HUES6 (cell line): ENCODE data around the gene NOP56.

Source experiments
- H3K27ac ChIP-seq: 2 replicates; pipeline ENCODE4 v1.7.0; 2013; ENCODE audit warnings: low read depth, mild to moderate bottlenecking, low read length, inconsistent platforms
- H3K27me3 ChIP-seq: 2 replicates; pipeline ENCODE4 v1.6.1; 2013; ENCODE audit warnings: low read length; ENCODE audit not compliant: control insufficient read depth, insufficient read depth
- H3K36me3 ChIP-seq: 2 replicates; pipeline ENCODE4 v1.6.1; 2013; ENCODE audit warnings: low read length; ENCODE audit not compliant: control insufficient read depth, insufficient read depth
- H3K4me1 ChIP-seq: 2 replicates; pipeline ENCODE4 v1.6.1; 2013; ENCODE audit warnings: low read length; ENCODE audit not compliant: control insufficient read depth, insufficient read depth
- H3K4me3 ChIP-seq: 2 replicates; pipeline ENCODE4 v1.5.1; 2013; ENCODE audit warnings: low read depth, low read length
- H3K9ac ChIP-seq: one replicate; pipeline ENCODE4 v1.6.1; 2013; ENCODE audit warnings: mild to moderate bottlenecking, low read length
- H3K9me3 ChIP-seq: 2 replicates; pipeline ENCODE4 v1.6.1; 2013; ENCODE audit warnings: low read depth, low read length; ENCODE audit not compliant: control insufficient read depth, insufficient read depth

NOP56 gene

DNA sequence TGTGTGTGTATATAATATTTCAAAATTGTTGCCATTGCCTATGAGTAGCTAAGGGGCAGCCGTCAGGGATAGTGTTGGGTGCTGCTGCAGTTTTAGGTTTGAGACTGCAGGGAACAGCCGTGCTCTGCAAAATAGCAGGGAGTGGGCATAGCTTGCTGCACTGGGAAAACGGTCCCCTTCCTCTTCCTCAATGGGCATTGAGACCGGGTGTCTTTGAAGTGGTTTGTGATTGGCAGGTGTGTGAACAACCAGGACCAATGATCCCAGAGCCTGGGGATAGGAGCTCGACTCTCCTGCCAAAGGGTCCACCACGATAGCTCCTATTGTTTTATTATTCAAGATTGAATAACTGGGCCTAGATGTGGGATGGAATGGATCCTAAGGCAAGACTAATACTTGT, 35.1 kb downstream of the NOP56 start:
- Histone ChIP-seq H3K4me3 (no peak overlapping the region), H3K9me3 (no peaks in the 10 kb centered on the region), H3K27me3 (peaks cover 73% of the 10 kb centered on the region), H3K4me1 (peaks cover 12% of the 10 kb centered on the region), H3K36me3 (no peaks in the 10 kb centered on the region), H3K27ac (no peak overlapping the region), H3K9ac (no peak overlapping the region)

DNA sequence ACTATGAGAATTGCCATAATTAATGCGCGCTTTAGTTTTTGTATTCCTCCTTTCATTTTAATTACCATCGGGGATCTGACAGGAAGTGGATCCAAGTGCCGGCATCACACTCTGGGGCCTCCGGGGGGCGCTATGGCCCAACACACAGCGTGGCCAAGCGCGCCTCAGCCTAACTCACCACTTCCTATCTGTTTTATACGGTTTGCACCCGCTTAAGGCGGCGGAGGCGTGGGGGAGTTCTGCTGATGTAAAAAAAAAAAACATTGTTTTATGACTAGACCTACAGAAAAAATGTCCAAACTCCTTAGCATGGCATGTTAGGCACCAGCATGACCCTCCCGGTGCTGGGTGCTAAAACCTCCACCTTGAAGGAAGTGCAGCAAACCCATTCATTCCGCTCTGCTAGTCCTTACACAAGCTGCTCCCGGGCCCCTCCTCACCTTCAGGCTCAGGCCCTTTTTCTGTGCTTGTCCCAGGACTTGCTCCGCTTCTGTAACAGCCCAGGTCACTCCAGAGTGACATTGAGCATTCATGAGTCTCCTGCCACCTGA, 35.7 kb downstream of the NOP56 start:
- Histone ChIP-seq H3K4me1 (peaks cover 12% of the 10 kb centered on the region), H3K27ac (no peak overlapping the region), H3K36me3 (no peaks in the 10 kb centered on the region), H3K27me3 (peaks cover 72% of the 10 kb centered on the region), H3K9ac (no peak overlapping the region), H3K9me3 (no peaks in the 10 kb centered on the region), H3K4me3 (peak overlapping the region; percentile 42)

DNA sequence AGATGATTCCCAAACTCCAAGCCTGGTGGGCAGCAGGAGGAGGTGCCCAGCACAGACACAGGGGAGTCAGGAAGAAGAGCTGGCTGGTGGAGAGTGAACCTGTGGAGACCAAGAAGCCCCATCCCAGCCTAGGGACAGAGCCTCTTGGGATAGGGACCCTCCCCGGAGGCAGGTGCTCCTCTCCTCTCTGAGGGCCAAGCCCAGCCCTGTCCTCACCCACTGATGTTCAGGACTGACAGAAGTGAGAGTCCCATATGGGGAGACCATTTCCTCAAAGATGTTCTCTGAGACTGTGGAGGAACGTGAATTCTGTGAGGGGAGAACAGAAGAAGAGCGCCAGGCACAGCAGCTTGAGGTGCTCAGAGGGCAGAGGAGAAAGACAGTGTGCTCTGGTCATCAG, 37.8 kb downstream of the NOP56 start:
- peaks cover 13% of the 10 kb centered on the region for H3K4me1 ChIP-seq
- H3K27ac ChIP-seq: no peak overlapping the region
- H3K9ac ChIP-seq: no peak overlapping the region
- no peaks in the 10 kb centered on the region for H3K36me3 ChIP-seq
- no peaks in the 10 kb centered on the region for H3K9me3 ChIP-seq
- no peak overlapping the region for H3K4me3 ChIP-seq
- H3K27me3 ChIP-seq: peaks cover 88% of the 10 kb centered on the region

DNA sequence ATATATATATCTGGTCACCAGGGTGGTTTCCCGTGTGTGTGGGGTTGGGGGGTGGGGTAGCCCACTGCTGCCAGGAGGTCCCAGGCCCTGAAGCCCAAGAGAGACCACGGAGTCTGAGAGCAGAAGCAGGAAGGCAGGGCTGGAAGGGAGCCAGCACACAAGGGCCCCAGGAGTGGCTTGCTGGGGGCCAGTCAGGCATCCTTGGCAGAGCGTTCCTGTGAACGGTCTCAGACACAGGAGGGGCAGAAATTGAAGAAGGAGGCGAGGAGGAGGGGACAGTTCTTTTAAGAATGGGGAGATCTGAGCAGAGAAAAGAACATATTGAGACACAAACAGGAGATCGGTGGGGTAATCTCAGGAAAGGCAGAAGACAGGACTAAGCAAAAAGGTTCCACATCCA, 38.3 kb downstream of the NOP56 start:
- no peak overlapping the region for H3K27ac ChIP-seq
- no peaks in the 10 kb centered on the region for H3K36me3 ChIP-seq
- H3K4me1 ChIP-seq: peaks cover 18% of the 10 kb centered on the region
- no peak overlapping the region for H3K9ac ChIP-seq
- H3K9me3 ChIP-seq: no peaks in the 10 kb centered on the region
- H3K27me3 ChIP-seq: peaks cover 90% of the 10 kb centered on the region
- H3K4me3 ChIP-seq: no peak overlapping the region

DNA sequence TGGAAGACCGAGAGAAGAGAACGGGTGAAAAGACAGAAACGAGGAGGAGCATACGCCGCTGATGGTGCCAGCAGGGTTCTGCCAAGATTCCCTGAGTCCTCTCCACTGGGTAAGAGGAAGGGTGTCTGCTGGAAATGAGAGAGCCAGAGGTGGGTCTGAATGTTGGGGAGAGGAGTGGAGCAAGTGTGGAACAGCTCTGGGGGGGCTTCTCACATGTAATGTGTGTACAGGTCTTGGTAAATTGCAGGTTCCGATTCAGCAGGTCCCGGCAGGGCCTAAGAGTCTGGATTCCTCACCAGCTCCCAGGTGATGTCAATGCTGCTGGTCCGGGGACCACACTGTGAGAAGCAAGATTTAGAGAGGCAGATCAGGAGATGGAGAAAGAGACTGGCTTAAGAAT, 38.7 kb downstream of the NOP56 start:
- Histone ChIP-seq H3K9ac (no peak overlapping the region), H3K27ac (no peak overlapping the region), H3K27me3 (peaks cover 90% of the 10 kb centered on the region), H3K4me1 (peaks cover 21% of the 10 kb centered on the region), H3K4me3 (no peak overlapping the region), H3K36me3 (no peaks in the 10 kb centered on the region), H3K9me3 (no peaks in the 10 kb centered on the region)

DNA sequence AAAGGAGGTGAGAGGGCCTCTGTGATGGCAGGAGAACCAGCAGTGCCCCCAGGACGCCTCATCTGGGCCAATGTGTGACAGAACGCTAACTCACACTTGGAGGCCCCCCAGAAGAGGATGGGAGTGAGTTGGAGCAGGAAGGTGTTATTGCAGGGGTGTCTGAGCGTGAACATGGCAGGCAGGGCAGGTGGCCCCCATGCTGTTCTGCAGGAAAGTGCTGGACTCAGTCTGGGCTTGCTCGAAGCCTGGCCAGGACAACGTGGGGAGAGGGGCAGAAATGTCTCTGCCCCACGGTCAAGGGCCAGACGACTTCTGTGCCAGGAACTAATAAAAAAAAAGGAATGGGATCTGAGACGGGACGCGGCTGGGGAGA, 39.2 kb downstream of the NOP56 start:
- H3K27ac ChIP-seq: no peak overlapping the region
- H3K4me1 ChIP-seq: peaks cover 21% of the 10 kb centered on the region
- H3K4me3 ChIP-seq: peak overlapping the region; percentile 39
- no peak overlapping the region for H3K9ac ChIP-seq
- H3K36me3 ChIP-seq: no peaks in the 10 kb centered on the region
- peaks cover 90% of the 10 kb centered on the region for H3K27me3 ChIP-seq
- H3K9me3 ChIP-seq: no peaks in the 10 kb centered on the region

DNA sequence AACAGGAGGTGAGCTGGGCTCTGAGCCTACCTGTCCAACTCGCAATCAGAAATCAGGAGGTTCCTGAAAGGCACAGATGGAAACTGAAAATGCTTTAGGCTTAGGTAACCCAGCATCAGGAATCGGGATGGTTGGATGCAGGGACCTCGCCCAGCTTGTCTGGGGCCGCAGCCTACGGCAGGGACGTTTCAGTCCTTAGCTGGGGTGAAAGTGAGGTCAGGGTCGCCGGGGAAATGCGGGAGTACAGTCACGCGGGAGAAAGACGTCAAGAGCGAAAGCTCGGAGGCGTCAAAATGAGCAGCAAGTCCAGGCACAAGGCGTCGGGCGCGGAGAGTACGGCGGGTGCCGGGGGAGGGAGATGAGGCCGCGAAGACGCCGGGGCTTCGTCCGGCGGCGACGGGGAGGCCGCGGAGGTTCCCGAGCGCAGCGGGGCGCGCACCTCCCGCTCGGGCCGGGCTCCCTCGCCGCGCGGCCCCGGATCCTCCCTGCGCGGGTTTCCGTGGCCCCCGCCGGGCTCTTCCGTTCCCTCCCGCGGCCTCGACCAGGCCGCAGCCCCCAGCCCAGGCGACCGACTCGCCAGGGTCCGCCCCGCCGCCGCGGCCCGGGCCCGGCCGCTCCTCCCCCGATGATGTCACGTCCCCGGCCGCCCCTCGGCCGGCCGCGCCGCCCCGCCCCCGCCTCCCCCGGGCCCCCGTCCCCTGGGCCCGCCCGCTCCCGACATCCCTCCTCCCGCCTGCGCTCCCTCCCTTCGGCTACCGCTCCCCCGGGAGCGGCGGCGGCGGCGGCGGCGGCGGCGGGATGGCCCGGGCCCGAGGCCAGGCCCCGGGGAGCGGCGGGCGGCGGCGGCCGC, 39.8 kb downstream of the NOP56 start, which contains the start of gene EBF4:
Gene EBF4, plus strand, starts transcription at position 745 of the 850 bp plus-strand sequence. CDS start 866 bp downstream, outside the sequence.
- Histone ChIP-seq H3K9ac (no peak within 1 kb of the TSS), H3K27ac (no peak within 1 kb of the TSS), H3K27me3 (peaks cover 90% of the 10 kb centered on the region), H3K4me3 (peak within 1 kb of the TSS; percentile 42), H3K36me3 (no peaks in the 10 kb centered on the region), H3K4me1 (peaks cover 21% of the 10 kb centered on the region), H3K9me3 (no peaks in the 10 kb centered on the region)

DNA sequence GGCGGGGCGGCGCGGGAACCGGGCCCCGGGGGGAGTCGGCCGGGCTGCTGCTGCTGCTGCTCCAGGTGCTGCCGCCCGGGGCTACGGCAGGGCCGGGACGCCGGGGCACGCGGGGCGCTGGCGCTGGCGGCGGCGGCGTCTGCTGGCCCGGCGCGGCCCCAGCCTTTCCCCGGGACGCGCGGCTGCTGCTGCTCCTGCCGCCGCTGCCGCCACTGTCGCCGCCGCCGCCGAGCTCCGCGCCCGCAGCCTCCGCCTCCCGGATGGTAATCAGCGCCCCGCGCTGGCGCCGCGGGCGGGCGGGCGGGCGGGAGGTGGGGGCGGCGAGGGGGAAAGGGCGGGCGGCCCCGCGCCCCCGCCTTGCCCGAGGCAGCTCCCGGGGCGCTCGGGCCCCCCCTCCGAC, 40.5 kb downstream of the NOP56 start:
- Histone ChIP-seq H3K36me3 (no peaks in the 10 kb centered on the region), H3K9ac (no peak overlapping the region), H3K4me1 (peaks cover 23% of the 10 kb centered on the region), H3K27ac (no peak overlapping the region), H3K9me3 (no peaks in the 10 kb centered on the region), H3K4me3 (no peak overlapping the region), H3K27me3 (peaks cover 90% of the 10 kb centered on the region)

DNA sequence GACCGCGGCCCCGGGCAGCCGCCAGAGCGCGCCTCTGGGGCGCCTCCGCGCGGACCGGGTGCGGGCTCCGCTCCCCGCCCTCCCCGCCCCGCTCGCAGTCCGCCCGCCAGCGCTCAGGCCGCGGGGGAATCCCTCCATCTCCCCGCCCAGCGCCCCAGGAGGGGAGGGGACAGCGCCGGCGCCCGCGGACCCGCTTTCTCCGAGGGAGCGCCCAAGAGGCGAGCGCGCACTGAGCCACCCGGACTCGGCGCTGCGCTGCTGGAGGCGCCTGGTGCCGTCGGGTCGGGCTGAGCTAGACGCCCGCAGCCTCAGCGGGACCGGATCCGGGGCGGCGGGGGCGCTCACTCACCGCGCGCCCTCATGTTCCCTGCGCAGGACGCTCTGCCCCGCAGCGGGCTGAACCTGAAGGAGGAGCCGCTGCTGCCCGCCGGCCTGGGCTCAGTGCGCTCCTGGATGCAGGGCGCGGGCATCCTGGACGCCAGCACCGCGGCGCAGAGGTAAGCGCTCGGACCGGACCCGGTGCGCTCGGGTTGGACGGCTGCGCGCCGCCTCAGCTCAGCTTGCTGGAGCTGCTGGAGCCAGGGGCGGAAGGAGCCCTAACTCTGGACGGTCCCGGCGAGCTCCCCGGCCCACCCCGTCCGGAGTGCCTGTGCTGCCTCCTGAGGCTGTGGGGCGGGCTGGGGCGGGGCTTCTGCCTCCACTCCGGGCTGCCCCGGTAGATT, 41.0 kb downstream of the NOP56 start:
- H3K4me1 ChIP-seq: peaks cover 19% of the 10 kb centered on the region
- H3K9ac ChIP-seq: no peak overlapping the region
- H3K4me3 ChIP-seq: peak overlapping the region; percentile 42
- H3K27ac ChIP-seq: no peak overlapping the region
- no peaks in the 10 kb centered on the region for H3K9me3 ChIP-seq
- peaks cover 91% of the 10 kb centered on the region for H3K27me3 ChIP-seq
- H3K36me3 ChIP-seq: no peaks in the 10 kb centered on the region

DNA sequence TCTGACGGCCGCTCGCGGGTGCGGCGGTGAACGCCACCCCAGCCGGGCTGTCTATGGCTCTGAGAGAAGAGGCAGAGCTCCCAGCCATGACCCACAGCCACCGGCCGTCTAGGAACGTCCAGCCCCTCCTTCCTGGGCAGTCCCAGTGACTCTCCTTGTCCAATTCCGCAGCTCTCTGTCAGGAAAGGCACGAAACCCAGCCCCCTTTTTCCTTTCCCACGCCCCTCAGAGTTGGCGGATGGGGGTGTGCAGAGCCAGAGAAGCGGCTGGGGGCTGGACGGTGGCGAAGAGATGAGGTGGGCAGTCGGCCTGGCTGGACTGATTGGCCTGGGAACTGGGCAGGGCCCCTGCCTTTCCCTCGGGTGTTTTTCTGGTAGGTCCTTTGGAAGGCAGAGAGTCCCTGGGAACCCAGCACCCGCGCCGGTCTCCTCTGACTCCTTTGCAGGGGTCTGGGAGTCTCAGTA, 41.6 kb downstream of the NOP56 start:
- Histone ChIP-seq H3K4me1 (peaks cover 17% of the 10 kb centered on the region; the same call in 1 of the 2 replicates), H3K9me3 (no peaks in the 10 kb centered on the region), H3K4me3 (peak overlapping the region; percentile 42), H3K27ac (no peak overlapping the region), H3K9ac (no peak overlapping the region), H3K36me3 (no peaks in the 10 kb centered on the region), H3K27me3 (peaks cover 91% of the 10 kb centered on the region)

DNA sequence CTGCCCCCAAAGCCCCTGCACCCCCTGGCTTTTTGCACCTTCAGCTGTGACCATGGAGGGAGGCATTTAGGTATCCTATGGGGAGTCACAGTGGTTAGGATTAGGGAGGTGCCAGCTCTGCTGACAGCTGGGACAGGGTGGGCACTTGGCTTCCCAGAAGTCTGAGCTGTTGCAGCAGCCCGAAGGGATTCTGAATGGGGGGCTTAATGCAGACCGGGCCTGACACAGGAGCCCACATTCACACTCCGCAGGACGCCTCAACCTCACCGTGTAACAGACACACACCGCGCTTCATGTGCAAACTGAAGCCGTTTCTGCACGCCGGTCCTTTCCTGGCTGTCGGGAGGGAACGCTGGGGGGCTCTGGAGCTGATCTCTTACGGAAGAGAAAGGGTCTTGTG, 42.1 kb downstream of the NOP56 start:
- H3K4me3 ChIP-seq: no peak overlapping the region
- H3K4me1 ChIP-seq: peaks cover 17% of the 10 kb centered on the region; the same call in 1 of the 2 replicates
- H3K27me3 ChIP-seq: peaks cover 91% of the 10 kb centered on the region

More for the DNA sequence above, 42.1 kb downstream of the NOP56 start:
- H3K36me3 ChIP-seq: no peaks in the 10 kb centered on the region
- no peak overlapping the region for H3K27ac ChIP-seq
- no peak overlapping the region for H3K9ac ChIP-seq
- H3K9me3 ChIP-seq: no peaks in the 10 kb centered on the region
